Measurements from ENCODE around the gene PLCD1.

DNA sequence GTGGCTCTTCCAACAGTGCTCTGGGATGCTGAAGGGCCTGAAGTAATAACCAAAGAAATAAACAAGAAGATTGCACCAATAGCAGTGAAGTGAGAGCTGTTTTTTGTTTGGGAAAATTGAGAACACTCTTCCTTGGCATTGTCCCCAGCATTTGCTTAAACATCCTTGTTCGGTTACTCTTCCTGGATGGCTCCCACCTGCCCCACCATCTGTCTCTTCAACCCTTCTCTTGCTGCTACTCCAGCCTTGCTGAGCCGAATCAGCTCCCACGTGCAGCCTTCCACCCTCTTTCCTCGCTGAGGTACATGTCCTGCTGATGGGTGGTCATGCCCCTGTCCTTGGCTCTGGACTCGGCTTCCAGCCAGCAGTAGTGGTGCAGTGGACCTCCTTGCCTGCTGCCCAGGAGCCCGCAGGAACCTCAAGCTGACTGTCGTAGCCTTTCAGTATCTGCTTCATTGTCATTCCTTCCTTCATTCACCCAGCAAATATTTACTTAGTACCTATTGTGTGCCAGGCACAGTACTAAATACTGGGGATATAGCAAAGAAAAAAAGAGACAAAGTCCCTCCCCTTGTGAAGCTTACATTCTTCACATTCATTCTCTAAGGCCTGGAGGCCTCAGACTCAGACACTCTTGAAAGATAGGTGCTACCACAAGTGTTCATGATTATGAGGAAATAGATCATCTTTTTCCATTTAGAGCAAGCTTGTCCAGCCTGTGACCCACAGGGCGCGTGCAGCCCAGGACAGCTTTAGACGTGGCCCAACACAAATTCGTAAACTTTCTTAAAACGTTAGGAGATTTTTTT lies 56.0 kb downstream of the PLCD1 start:
- TF ChIP-seq, protein P1, sequence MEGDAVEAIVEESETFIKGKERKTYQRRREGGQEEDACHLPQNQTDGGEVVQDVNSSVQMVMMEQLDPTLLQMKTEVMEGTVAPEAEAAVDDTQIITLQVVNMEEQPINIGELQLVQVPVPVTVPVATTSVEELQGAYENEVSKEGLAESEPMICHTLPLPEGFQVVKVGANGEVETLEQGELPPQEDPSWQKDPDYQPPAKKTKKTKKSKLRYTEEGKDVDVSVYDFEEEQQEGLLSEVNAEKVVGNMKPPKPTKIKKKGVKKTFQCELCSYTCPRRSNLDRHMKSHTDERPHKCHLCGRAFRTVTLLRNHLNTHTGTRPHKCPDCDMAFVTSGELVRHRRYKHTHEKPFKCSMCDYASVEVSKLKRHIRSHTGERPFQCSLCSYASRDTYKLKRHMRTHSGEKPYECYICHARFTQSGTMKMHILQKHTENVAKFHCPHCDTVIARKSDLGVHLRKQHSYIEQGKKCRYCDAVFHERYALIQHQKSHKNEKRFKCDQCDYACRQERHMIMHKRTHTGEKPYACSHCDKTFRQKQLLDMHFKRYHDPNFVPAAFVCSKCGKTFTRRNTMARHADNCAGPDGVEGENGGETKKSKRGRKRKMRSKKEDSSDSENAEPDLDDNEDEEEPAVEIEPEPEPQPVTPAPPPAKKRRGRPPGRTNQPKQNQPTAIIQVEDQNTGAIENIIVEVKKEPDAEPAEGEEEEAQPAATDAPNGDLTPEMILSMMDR (conservative IDR thresholded peaks at IDR 0.05 in 1 of 2, IDR thresholded peaks at IDR 0.05 in 1 of 2; ENCODE audit: low read depth in 1 of 2, low read length in 2 of 2), result no peak
- TF ChIP-seq EZH2 (IDR thresholded peaks at IDR 0.05; ENCODE audit: low read length, missing control alignments), result no peak
